GM12865 (cell line): ENCODE measurements around the gene LRRC61.
A peak's percentile ranks its signal among the peaks of the same experiment; 100 is the strongest.

Experiments used
- DNase-seq: peaks from one replicate; pipeline ENCODE4 v3.0.0; 2010; ENCODE audit warnings: low read depth
- H3K4me3 ChIP-seq: 2 replicates; pipeline ENCODE4 v1.5.1; 2011; ENCODE audit warnings: mild to moderate bottlenecking, low read depth, low read length, control low read depth
- TF ChIP-seq, protein P1 (sequence below): IDR thresholded peaks from 2 replicates; pipeline ENCODE4 v1.5.1; 2011; ENCODE audit warnings: low read length, control low read depth, low read depth, inconsistent platforms; ENCODE audit not compliant: insufficient read depth; ENCODE audit errors: missing control alignments

LRRC61 gene

DNA sequence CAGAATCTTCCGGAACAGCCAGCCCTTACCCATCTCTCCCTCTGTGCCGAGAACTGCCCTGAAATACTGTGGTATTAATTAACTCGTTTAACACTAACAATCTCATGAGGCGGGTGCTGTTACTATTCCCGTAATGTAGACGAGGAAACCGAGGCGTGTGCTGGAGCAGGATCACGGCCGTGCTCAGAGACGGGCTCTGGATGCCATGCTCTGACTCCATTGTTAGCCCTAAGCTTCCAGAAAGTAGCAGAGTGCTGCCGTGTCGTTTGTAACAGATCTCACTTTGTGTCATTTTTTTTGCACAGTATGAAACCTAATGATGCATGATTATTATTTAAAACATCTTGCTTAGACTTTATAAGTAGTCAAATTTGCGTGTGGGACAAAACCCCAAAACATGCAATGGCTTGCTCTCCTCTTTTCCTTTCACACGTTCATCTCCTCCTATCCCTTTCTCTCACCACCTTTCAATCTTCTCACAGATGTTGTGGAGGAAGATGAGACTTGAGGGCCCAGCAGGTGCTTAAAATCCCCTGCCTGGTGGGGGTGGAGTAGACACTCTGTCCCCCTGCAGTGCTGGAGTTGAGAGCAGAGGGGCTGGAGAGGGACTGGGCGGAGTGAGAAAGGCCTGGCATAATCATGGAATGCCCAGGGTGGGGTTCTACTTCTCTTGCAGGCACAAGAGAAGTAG is 672 bp downstream of the LRRC61 start:
- peak; percentile 24 for DNase-seq

DNA sequence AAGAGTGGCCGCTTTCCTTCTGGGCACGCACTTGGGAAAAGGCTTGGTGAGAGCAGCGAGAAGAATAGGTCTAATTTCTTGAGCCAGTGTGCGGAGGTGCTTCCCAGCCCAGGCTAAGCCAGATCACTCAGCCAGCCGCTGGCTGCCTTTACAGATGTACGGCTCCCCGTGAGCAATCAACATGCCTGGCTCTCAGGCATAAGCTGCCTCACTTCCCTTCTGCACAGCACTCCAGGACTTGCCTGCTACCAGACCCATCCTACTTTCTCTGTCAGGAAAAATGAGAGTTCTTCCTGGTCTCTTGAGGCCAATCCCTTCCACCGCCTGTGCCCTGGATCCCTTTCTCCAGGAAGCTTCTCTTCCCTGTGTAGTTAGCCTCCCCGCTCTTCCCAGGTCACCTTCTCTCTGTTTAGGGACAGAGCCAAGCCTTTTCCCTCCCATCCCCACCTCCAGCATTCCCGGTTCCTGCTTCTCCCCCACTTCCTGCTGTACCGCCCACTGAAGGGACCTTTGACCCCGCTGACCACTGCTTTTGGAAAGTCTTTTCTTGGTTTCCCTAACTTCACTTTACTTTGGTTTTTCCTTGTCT is 1.3 kb downstream of the LRRC61 start:
- TF ChIP-seq, protein P1, sequence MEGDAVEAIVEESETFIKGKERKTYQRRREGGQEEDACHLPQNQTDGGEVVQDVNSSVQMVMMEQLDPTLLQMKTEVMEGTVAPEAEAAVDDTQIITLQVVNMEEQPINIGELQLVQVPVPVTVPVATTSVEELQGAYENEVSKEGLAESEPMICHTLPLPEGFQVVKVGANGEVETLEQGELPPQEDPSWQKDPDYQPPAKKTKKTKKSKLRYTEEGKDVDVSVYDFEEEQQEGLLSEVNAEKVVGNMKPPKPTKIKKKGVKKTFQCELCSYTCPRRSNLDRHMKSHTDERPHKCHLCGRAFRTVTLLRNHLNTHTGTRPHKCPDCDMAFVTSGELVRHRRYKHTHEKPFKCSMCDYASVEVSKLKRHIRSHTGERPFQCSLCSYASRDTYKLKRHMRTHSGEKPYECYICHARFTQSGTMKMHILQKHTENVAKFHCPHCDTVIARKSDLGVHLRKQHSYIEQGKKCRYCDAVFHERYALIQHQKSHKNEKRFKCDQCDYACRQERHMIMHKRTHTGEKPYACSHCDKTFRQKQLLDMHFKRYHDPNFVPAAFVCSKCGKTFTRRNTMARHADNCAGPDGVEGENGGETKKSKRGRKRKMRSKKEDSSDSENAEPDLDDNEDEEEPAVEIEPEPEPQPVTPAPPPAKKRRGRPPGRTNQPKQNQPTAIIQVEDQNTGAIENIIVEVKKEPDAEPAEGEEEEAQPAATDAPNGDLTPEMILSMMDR, result no peak
- DNase-seq, result no peak
- peak overlapping the region; percentile 90 for H3K4me3 ChIP-seq

More for the DNA sequence above, 672 bp downstream of the LRRC61 start:
- TF ChIP-seq, protein P1, result no peak
- peak overlapping the region; percentile 90 for H3K4me3 ChIP-seq

DNA sequence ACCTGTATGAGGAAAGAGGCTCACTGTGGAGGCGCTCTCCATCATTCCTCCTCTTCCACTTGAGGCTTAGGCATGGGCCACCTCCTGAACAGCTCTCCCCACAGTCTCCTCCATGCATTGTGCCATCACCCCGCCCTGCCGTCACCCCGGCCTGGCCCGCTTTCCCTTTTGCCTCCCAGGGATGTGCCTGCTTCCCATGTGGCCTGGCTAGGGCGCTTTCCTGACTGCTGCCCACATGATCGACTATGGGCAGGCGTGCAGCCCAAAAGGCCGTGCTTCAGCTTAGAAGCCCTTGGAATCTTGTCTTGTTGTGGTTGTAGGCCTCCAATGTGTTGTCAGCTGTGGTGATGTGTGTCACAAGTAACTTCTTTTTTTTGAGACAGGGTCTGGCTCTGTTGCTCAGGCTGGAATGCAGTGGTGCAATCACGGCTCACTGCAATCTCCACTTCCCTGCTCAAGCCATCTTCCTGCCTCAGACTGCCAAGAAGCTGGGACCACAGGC is 2.0 kb downstream of the LRRC61 start:
- TF ChIP-seq, protein P1, result no peak
- no peak overlapping the region for H3K4me3 ChIP-seq
- DNase-seq, result no peak

DNA sequence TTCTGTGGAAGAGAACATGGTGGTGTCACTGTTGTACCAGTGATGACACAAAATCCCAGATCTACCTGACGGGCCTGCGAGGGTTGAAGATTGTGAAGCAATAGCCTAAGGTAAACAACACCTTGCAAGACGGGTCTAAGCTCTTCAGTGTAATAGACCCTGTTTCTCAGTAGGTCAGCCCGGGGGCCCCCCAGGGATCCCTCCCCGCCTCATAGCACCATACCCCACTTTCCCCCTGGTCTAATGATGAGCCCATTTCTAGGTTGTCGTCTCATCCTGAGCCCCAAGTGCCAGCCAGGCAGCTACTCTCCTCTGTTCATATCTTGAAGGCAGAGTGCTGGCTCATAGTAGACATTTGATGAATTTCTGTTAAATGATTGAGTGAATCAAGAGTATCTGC is 2.7 kb downstream of the LRRC61 start:
- TF ChIP-seq, protein P1, result no peak
- no peak overlapping the region for H3K4me3 ChIP-seq
- DNase-seq, result no peak

DNA sequence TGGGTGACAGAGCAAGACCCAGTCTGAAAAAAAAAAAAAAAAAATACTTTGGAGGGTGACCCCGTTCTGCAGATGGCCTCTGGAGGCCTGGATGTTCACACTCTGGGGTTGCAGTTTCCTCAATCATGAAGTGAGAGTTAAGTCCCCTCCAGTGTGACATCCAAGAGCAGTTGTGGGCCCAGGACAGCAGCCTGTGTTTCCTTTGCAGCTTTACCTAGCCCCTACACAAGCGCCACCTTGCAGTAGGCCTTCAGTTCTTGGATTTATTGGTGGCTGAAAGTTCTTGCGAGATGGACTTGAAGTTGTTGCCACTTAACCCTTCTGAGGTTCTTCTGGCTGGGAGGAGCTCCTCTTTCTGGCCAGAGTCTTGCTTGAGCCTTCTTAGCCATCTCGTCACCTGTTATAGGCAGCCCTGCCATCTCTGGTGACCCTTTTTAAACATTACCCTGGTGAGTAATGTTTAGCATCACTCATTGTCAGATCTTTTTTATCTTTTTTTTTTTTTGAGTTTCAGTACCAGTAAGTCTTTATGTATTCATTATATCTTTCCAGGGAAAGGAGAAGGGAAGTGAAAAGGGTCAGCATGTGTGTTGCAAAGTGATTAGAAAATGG is 3.6 kb downstream of the LRRC61 start:
- no peak overlapping the region for H3K4me3 ChIP-seq
- TF ChIP-seq, protein P1, result no peak
- DNase-seq, result no peak

DNA sequence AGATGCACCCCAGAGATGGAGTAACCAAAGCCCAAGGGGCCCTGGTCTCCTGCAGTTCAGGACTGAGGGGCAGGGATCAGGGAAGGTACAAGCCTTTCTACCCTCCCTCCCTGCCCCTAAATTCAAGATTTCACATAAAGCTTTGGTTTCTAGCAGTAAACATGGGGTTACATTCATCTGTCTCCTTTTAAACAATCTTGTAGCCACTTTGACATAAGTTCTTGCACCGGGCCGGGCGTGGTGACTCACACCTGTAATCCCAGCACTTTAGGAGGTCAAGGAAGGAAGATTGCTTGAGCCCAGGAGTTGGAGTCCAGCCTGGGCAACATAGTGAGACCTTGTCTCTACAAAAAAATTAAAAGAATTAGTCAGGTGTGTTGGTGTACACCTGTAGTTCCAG is 4.2 kb downstream of the LRRC61 start:
- H3K4me3 ChIP-seq, result no peak overlapping the region
- TF ChIP-seq, protein P1, result no peak
- DNase-seq, result no peak
